ENCODE results near the gene PLEKHN1. TPM values are rescaled to one million over a fixed set of nuclear protein-coding genes. Genes with fewer than 3 reads are reported as not detected.
"Not testable (repeated sequence)": the region's sequence is repeated elsewhere in the genome, so short reads cannot be mapped to it uniquely, and the experiment has no call there.

The PLEKHN1 gene
- total RNA-seq, 1 donor from 2014 or later = 1.1 TPM

GRCh38 chr1:973459-974292, 7.4 kb downstream of the PLEKHN1 start:
- TF ChIP-seq CTCF (IDR thresholded peaks at IDR 0.05; ENCODE audit: unreplicated experiment) = no peak
- no peak overlapping the region for H3K4me3 Mint-ChIP-seq (ENCODE audit: low read depth)
- no peak for DNase-seq (ENCODE audit: low spot score, unreplicated experiment)
- peaks cover 2% of the 10 kb centered on the region for H3K36me3 Mint-ChIP-seq (ENCODE audit: insufficient read depth)
- H3K27me3 Mint-ChIP-seq = peaks cover 26% of the 10 kb centered on the region
- peaks cover 3% of the 10 kb centered on the region for H3K9me3 Mint-ChIP-seq (ENCODE audit: low read depth)
- peaks cover 2% of the 10 kb centered on the region for H3K4me1 Mint-ChIP-seq (ENCODE audit: low read depth)
- H3K27ac Mint-ChIP-seq = no peak overlapping the region

GRCh38 chr1:974293-974640, 8.0 kb downstream of the PLEKHN1 start:
- Mint-ChIP-seq H3K9me3 (ENCODE audit: low read depth) (peaks cover 3% of the 10 kb centered on the region), H3K4me3 (ENCODE audit: low read depth) (no peak overlapping the region), H3K36me3 (ENCODE audit: insufficient read depth) (peaks cover 2% of the 10 kb centered on the region), H3K27me3 (peaks cover 20% of the 10 kb centered on the region), H3K4me1 (ENCODE audit: low read depth) (peaks cover 2% of the 10 kb centered on the region), H3K27ac (no peak overlapping the region)
- no peak for DNase-seq (ENCODE audit: low spot score, unreplicated experiment)
- no peak for TF ChIP-seq CTCF (IDR thresholded peaks at IDR 0.05; ENCODE audit: unreplicated experiment)

- Mint-ChIP-seq H3K4me3 (ENCODE audit: low read depth) (no peak overlapping the region), H3K27ac (no peak overlapping the region), H3K36me3 (ENCODE audit: insufficient read depth) (peaks cover 2% of the 10 kb centered on the region), H3K27me3 (peaks cover 14% of the 10 kb centered on the region), H3K4me1 (ENCODE audit: low read depth) (peaks cover 2% of the 10 kb centered on the region), H3K9me3 (ENCODE audit: low read depth) (peaks cover 3% of the 10 kb centered on the region)
- no peak for DNase-seq (ENCODE audit: low spot score, unreplicated experiment)
- no peak for TF ChIP-seq CTCF (IDR thresholded peaks at IDR 0.05; ENCODE audit: unreplicated experiment)
Measured at GRCh38 chr1:974687-975328, 8.5 kb downstream of the PLEKHN1 start.

GRCh38 chr1:975365-975764, 9.1 kb downstream of the PLEKHN1 start:
- Mint-ChIP-seq H3K4me3 (ENCODE audit: low read depth) (no peak overlapping the region), H3K27ac (no peak overlapping the region), H3K36me3 (ENCODE audit: insufficient read depth) (peaks cover 2% of the 10 kb centered on the region), H3K4me1 (ENCODE audit: low read depth) (peaks cover 2% of the 10 kb centered on the region), H3K27me3 (peaks cover 14% of the 10 kb centered on the region), H3K9me3 (ENCODE audit: low read depth) (peaks cover 3% of the 10 kb centered on the region)
- TF ChIP-seq CTCF (IDR thresholded peaks at IDR 0.05; ENCODE audit: unreplicated experiment) = no peak
- DNase-seq (ENCODE audit: low spot score, unreplicated experiment) = no peak

GRCh38 chr1:975896-976683, 9.8 kb downstream of the PLEKHN1 start:
- Mint-ChIP-seq H3K36me3 (ENCODE audit: insufficient read depth) (peaks cover 2% of the 10 kb centered on the region), H3K4me1 (ENCODE audit: low read depth) (peaks cover 2% of the 10 kb centered on the region), H3K27me3 (peaks cover 17% of the 10 kb centered on the region), H3K27ac (no peak overlapping the region), H3K9me3 (ENCODE audit: low read depth) (peaks cover 3% of the 10 kb centered on the region), H3K4me3 (ENCODE audit: low read depth) (peak overlapping the region; percentile 41)
- peak; percentile 67 for TF ChIP-seq CTCF (IDR thresholded peaks at IDR 0.05; ENCODE audit: unreplicated experiment)
- DNase-seq (ENCODE audit: low spot score, unreplicated experiment) = peak; percentile 65

GRCh38 chr1:976791-977190, 10.5 kb downstream of the PLEKHN1 start:
- H3K36me3 Mint-ChIP-seq (ENCODE audit: insufficient read depth) = not testable (repeated sequence)
- H3K27me3 Mint-ChIP-seq = peaks cover 19% of the 10 kb centered on the region

More at GRCh38 chr1:976791-977190, 10.5 kb downstream of the PLEKHN1 start:
- not testable (repeated sequence) for DNase-seq (ENCODE audit: low spot score, unreplicated experiment); H3K4me1 Mint-ChIP-seq (ENCODE audit: low read depth); H3K4me3 Mint-ChIP-seq (ENCODE audit: low read depth); H3K27ac Mint-ChIP-seq; H3K9me3 Mint-ChIP-seq (ENCODE audit: low read depth)
